ENCODE results near the gene KCNAB1.

The KCNAB1 gene

DNA sequence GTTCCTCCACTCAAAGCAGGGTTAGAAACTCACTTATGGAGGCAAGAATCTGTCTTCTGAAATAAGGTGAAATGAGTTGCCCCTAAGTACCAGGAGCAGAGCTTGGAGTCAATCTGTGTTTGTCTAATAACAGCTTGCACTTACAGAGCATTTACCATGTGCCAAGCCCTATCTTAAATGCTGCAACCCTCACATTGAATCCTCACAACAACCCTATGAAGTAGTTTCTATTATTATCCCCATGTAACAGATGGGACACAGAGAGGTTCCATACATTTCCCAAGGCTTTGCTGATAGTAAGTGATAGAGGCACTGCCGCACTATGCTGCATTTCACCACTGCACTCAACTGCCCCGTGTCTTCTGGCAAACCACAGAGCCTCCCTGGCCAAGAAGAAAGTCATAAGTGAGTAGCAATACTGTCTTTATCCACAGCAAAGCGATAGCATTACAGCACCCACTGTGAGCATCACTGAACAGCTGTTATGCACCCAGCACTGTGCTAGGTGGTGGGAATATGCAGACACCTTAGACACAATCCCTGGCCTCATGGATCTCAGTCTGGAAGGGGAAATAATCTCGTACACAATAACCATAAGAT, 293.0 kb downstream of the KCNAB1 start:
- H3K36me3 ChIP-seq (ENCODE audit: insufficient read depth, low read length) = no peaks in the 10 kb centered on the region
- no peaks in the 10 kb centered on the region for H3K9me3 ChIP-seq (ENCODE audit: low read length)
- H2AFZ ChIP-seq (ENCODE audit: low read length) = no peak overlapping the region
- H3K27me3 ChIP-seq (ENCODE audit: insufficient read depth, low read length) = no peaks in the 10 kb centered on the region
- no peak overlapping the region for H3K4me2 ChIP-seq (ENCODE audit: low read length)
- H3K79me2 ChIP-seq (ENCODE audit: insufficient read depth, low read length) = no peaks in the 10 kb centered on the region
- H3K27ac ChIP-seq (ENCODE audit: low read depth, low read length, poor library complexity, severe bottlenecking) = no peak overlapping the region
- no peaks in the 10 kb centered on the region for H3K4me1 ChIP-seq (ENCODE audit: insufficient read depth, low read length, severe bottlenecking)
- H4K20me1 ChIP-seq (ENCODE audit: insufficient read depth, low read length) = no peaks in the 10 kb centered on the region
- no peaks in the 10 kb centered on the region for H3F3A ChIP-seq (ENCODE audit: insufficient read depth, low read length)
- TF ChIP-seq, protein P1, sequence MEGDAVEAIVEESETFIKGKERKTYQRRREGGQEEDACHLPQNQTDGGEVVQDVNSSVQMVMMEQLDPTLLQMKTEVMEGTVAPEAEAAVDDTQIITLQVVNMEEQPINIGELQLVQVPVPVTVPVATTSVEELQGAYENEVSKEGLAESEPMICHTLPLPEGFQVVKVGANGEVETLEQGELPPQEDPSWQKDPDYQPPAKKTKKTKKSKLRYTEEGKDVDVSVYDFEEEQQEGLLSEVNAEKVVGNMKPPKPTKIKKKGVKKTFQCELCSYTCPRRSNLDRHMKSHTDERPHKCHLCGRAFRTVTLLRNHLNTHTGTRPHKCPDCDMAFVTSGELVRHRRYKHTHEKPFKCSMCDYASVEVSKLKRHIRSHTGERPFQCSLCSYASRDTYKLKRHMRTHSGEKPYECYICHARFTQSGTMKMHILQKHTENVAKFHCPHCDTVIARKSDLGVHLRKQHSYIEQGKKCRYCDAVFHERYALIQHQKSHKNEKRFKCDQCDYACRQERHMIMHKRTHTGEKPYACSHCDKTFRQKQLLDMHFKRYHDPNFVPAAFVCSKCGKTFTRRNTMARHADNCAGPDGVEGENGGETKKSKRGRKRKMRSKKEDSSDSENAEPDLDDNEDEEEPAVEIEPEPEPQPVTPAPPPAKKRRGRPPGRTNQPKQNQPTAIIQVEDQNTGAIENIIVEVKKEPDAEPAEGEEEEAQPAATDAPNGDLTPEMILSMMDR (IDR thresholded peaks at IDR 0.05; ENCODE audit: low read length) = no peak
- TF ChIP-seq EZH2 (IDR thresholded peaks at IDR 0.05; ENCODE audit: borderline replicate concordance, low read length) = no peak
- H3K4me3 ChIP-seq (ENCODE audit: low read depth, low read length, poor library complexity, severe bottlenecking) = no peak overlapping the region
- no peak overlapping the region for H3K9ac ChIP-seq (ENCODE audit: low read length)
- no peaks in the 10 kb centered on the region for H3K9me2 ChIP-seq (ENCODE audit: low read depth, low read length)

DNA sequence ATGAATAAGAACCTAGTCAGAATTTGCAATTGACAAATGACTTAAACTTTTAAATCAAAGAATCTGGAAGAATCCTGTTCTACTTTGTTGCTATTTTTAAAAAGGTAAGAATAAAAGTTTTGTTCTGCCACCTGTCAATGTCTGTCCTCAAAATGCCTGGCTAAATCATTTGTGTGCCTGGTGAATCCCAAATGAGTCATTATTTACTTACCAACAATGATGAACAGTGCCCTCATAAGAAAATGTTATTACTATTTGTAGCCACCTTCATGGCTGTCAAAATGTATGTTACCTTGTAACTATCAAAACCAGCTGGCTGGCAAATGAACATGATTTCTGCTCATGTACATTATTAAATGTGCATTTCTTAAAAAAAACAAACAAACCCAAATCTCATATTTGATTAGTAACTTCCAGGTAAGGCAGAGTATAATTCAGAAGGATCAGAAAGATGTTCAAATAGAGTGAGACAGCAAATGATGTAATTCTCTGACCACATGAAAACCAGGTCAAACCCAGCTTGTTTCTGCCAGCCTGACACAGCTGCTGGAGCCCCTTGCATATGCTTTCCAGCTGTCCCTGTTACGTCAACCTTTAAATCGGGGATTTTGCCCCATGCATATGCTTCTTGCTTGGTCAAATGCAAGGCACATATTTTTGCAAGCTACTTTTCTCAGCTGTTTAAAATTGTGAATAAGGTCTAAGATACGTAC, 296.6 kb downstream of the KCNAB1 start:
- Histone ChIP-seq H3K79me2 (ENCODE audit: insufficient read depth, low read length) (no peaks in the 10 kb centered on the region), H3K27ac (ENCODE audit: low read depth, low read length, poor library complexity, severe bottlenecking) (no peak overlapping the region), H3K9ac (ENCODE audit: low read length) (no peak overlapping the region), H3F3A (ENCODE audit: insufficient read depth, low read length) (no peaks in the 10 kb centered on the region), H4K20me1 (ENCODE audit: insufficient read depth, low read length) (no peaks in the 10 kb centered on the region), H3K36me3 (ENCODE audit: insufficient read depth, low read length) (no peaks in the 10 kb centered on the region), H3K4me3 (ENCODE audit: low read depth, low read length, poor library complexity, severe bottlenecking) (no peak overlapping the region), H3K9me2 (ENCODE audit: low read depth, low read length) (no peaks in the 10 kb centered on the region), H2AFZ (ENCODE audit: low read length) (no peak overlapping the region), H3K27me3 (ENCODE audit: insufficient read depth, low read length) (no peaks in the 10 kb centered on the region), H3K4me1 (ENCODE audit: insufficient read depth, low read length, severe bottlenecking) (no peaks in the 10 kb centered on the region), H3K4me2 (ENCODE audit: low read length) (no peak overlapping the region), H3K9me3 (ENCODE audit: low read length) (no peaks in the 10 kb centered on the region)
- TF ChIP-seq, protein P1 (IDR thresholded peaks at IDR 0.05; ENCODE audit: low read length) = no peak
- no peak for TF ChIP-seq EZH2 (IDR thresholded peaks at IDR 0.05; ENCODE audit: borderline replicate concordance, low read length)

DNA sequence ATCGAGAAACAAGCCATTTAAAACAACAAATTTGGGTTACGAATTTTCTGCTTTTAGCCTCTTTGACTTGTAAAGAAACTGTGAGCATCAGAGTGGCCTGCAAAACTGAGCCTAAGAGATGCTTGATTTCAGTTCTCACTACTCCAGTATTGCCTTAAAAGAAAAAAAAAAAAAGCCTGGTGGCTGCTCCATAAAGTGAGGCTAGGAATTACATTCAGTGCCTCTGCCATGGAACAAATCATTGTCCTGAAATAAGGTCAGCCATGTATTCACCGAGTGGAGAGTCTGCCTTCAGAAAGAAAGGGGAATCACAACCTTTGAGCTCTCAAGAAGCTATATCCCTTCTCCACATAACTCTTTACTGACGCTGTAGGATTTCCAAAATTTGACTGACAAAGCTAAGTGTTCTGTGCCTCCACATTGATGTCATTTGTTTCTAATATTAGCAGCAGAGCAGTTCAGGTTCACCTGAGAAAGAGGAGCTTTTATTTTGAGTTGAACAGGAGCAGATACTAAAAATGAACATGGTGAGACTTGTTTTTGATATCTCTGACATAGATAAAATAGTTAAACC, 297.3 kb downstream of the KCNAB1 start:
- Histone ChIP-seq H2AFZ (ENCODE audit: low read length) (no peak overlapping the region), H3K4me3 (ENCODE audit: low read depth, low read length, poor library complexity, severe bottlenecking) (no peak overlapping the region), H3K9ac (ENCODE audit: low read length) (no peak overlapping the region), H3K27ac (ENCODE audit: low read depth, low read length, poor library complexity, severe bottlenecking) (no peak overlapping the region), H3K36me3 (ENCODE audit: insufficient read depth, low read length) (no peaks in the 10 kb centered on the region), H3K4me1 (ENCODE audit: insufficient read depth, low read length, severe bottlenecking) (no peaks in the 10 kb centered on the region), H3F3A (ENCODE audit: insufficient read depth, low read length) (no peaks in the 10 kb centered on the region), H3K9me3 (ENCODE audit: low read length) (no peaks in the 10 kb centered on the region), H3K9me2 (ENCODE audit: low read depth, low read length) (no peaks in the 10 kb centered on the region), H4K20me1 (ENCODE audit: insufficient read depth, low read length) (no peaks in the 10 kb centered on the region), H3K4me2 (ENCODE audit: low read length) (no peak overlapping the region), H3K79me2 (ENCODE audit: insufficient read depth, low read length) (no peaks in the 10 kb centered on the region), H3K27me3 (ENCODE audit: insufficient read depth, low read length) (no peaks in the 10 kb centered on the region)
- no peak for TF ChIP-seq EZH2 (IDR thresholded peaks at IDR 0.05; ENCODE audit: borderline replicate concordance, low read length)
- TF ChIP-seq, protein P1 (IDR thresholded peaks at IDR 0.05; ENCODE audit: low read length) = no peak
